HL-60 (cell line): Measurements from ENCODE around the gene TLL2.

Experiments used
- DNase-seq, 2 experiments: peaks; one replicate each; pipeline ENCODE4 v3.0.0-alpha.2; 2010 to 2020; ENCODE audit warnings: low read depth in 1 of 2, low spot score in 1 of 2
- H3K27ac ChIP-seq: fragments of 250-450 bp; sonication (Bioruptor Pico); replicated peaks from 2 replicates; pipeline ENCODE4 v1.5.1; 2020; ENCODE audit warnings: mild to moderate bottlenecking, moderate library complexity
- H3K27me3 ChIP-seq: fragments of 250-450 bp; sonication (Bioruptor Pico); 2 replicates; pipeline ENCODE4 v1.5.1; 2021; ENCODE audit warnings: mild to moderate bottlenecking, moderate library complexity; ENCODE audit not compliant: insufficient read depth, poor library complexity, severe bottlenecking
- H3K4me3 ChIP-seq: replicated peaks from 2 replicates; pipeline ENCODE4 v1.5.1; 2011; ENCODE audit warnings: mild to moderate bottlenecking, control low read depth, low read length; ENCODE audit not compliant: insufficient read depth
- CTCF ChIP-seq: IDR thresholded peaks from one replicate; pipeline ENCODE4 v1.5.1; 2011; ENCODE audit warnings: low read length, control low read depth, inconsistent platforms; ENCODE audit not compliant: insufficient read depth
- GABPA ChIP-seq: IDR thresholded peaks from 2 replicates; pipeline ENCODE4 v1.6.1; 2012; ENCODE audit warnings: low read depth
- POLR2AphosphoS5 ChIP-seq: IDR thresholded peaks from 2 replicates; pipeline ENCODE4 v1.6.1; 2012; ENCODE audit warnings: low read depth
- REST ChIP-seq: IDR thresholded peaks from 2 replicates; pipeline ENCODE4 v1.6.1; 2012; ENCODE audit warnings: low read depth; ENCODE audit not compliant: insufficient replicate concordance
- SPI1 ChIP-seq: IDR thresholded peaks from 2 replicates; pipeline ENCODE4 v1.6.1; 2012; ENCODE audit warnings: low read depth, mild to moderate bottlenecking, borderline replicate concordance

TLL2 gene

GRCh38 chr10:96317067-96317833, 196.5 kb downstream of the TLL2 start:
- DNase-seq = no peak
- Histone ChIP-seq H3K4me3 (no peak overlapping the region), H3K27me3 (no peaks in the 10 kb centered on the region), H3K27ac (no peak overlapping the region)
- TF ChIP-seq POLR2AphosphoS5 = no peak
- no peak for TF ChIP-seq SPI1
- no peak for TF ChIP-seq REST
- no peak for TF ChIP-seq GABPA
- no peak for TF ChIP-seq CTCF
